Measurements from ENCODE around the gene KCNH6. TPM values are rescaled to one million over a fixed set of nuclear protein-coding genes. Genes with fewer than 3 reads are reported as not detected.

The KCNH6 gene
- total RNA-seq, 1 donor from 2014 or later: 13.2 TPM

- peaks cover 5% of the 10 kb centered on the region for H3K4me1 Mint-ChIP-seq (ENCODE audit: low read depth)
- H3K9me3 Mint-ChIP-seq (ENCODE audit: low read depth): no peaks in the 10 kb centered on the region
- H3K4me3 Mint-ChIP-seq (ENCODE audit: low read depth): no peak overlapping the region
- no peaks in the 10 kb centered on the region for H3K36me3 Mint-ChIP-seq (ENCODE audit: insufficient read depth)
- no peaks in the 10 kb centered on the region for H3K27me3 Mint-ChIP-seq
- H3K27ac Mint-ChIP-seq: no peak overlapping the region
- no peak for DNase-seq (ENCODE audit: low spot score, unreplicated experiment)
- no peak for TF ChIP-seq CTCF (IDR thresholded peaks at IDR 0.05; ENCODE audit: unreplicated experiment)
These were observed 23.9 kb downstream of the KCNH6 start for GRCh38 chr17:63547083-63547523.

- TF ChIP-seq CTCF (IDR thresholded peaks at IDR 0.05; ENCODE audit: unreplicated experiment): no peak
- H3K27me3 Mint-ChIP-seq: no peaks in the 10 kb centered on the region
These were observed 26.3 kb downstream of the KCNH6 start for GRCh38 chr17:63549289-63549945.

GRCh38 chr17:63549946-63550816 lies 27.0 kb downstream of the KCNH6 start, which contains the start of gene DCAF7:
TSS of gene DCAF7 (plus strand) at chr17:63550477. CDS start at chr17:63550678, 201 bp downstream.
- peaks cover 13% of the 10 kb centered on the region for H3K4me1 Mint-ChIP-seq (ENCODE audit: low read depth)
- TF ChIP-seq CTCF (IDR thresholded peaks at IDR 0.05; ENCODE audit: unreplicated experiment): no peak
- DNase-seq (ENCODE audit: low spot score, unreplicated experiment): peak; percentile 97
- H3K27ac Mint-ChIP-seq: peak within 1 kb of the TSS; percentile 99
- H3K27me3 Mint-ChIP-seq: no peaks in the 10 kb centered on the region
- peak within 1 kb of the TSS; percentile 98 for H3K4me3 Mint-ChIP-seq (ENCODE audit: low read depth)
- H3K9me3 Mint-ChIP-seq (ENCODE audit: low read depth): no peaks in the 10 kb centered on the region
- H3K36me3 Mint-ChIP-seq (ENCODE audit: insufficient read depth): no peaks in the 10 kb centered on the region

More at GRCh38 chr17:63549289-63549945, 26.3 kb downstream of the KCNH6 start:
- H3K36me3 Mint-ChIP-seq (ENCODE audit: insufficient read depth): no peaks in the 10 kb centered on the region
- peaks cover 13% of the 10 kb centered on the region for H3K4me1 Mint-ChIP-seq (ENCODE audit: low read depth)
- no peaks in the 10 kb centered on the region for H3K9me3 Mint-ChIP-seq (ENCODE audit: low read depth)
- DNase-seq (ENCODE audit: low spot score, unreplicated experiment): no peak
- H3K27ac Mint-ChIP-seq: peak overlapping the region; percentile 99
- H3K4me3 Mint-ChIP-seq (ENCODE audit: low read depth): peak overlapping the region; percentile 98

GRCh38 chr17:63550817-63551639 lies 27.9 kb downstream of the KCNH6 start:
- peaks cover 13% of the 10 kb centered on the region for H3K4me1 Mint-ChIP-seq (ENCODE audit: low read depth)
- H3K4me3 Mint-ChIP-seq (ENCODE audit: low read depth): peak overlapping the region; percentile 98
- DNase-seq (ENCODE audit: low spot score, unreplicated experiment): no peak
- no peaks in the 10 kb centered on the region for H3K9me3 Mint-ChIP-seq (ENCODE audit: low read depth)
- H3K36me3 Mint-ChIP-seq (ENCODE audit: insufficient read depth): peaks cover 3% of the 10 kb centered on the region
- H3K27me3 Mint-ChIP-seq: no peaks in the 10 kb centered on the region
- no peak for TF ChIP-seq CTCF (IDR thresholded peaks at IDR 0.05; ENCODE audit: unreplicated experiment)
- H3K27ac Mint-ChIP-seq: peak overlapping the region; percentile 99

- H3K4me3 Mint-ChIP-seq (ENCODE audit: low read depth): peak overlapping the region; percentile 98
- H3K27ac Mint-ChIP-seq: peak overlapping the region; percentile 77
- peaks cover 8% of the 10 kb centered on the region for H3K36me3 Mint-ChIP-seq (ENCODE audit: insufficient read depth)
- peaks cover 4% of the 10 kb centered on the region for H3K9me3 Mint-ChIP-seq (ENCODE audit: low read depth)
- no peaks in the 10 kb centered on the region for H3K27me3 Mint-ChIP-seq
- H3K4me1 Mint-ChIP-seq (ENCODE audit: low read depth): peaks cover 13% of the 10 kb centered on the region
- no peak for DNase-seq (ENCODE audit: low spot score, unreplicated experiment)
- no peak for TF ChIP-seq CTCF (IDR thresholded peaks at IDR 0.05; ENCODE audit: unreplicated experiment)
These were observed 29.1 kb downstream of the KCNH6 start for GRCh38 chr17:63552211-63552610.
